Measurements from ENCODE around the gene TNFRSF21. TPM values are rescaled to one million over a fixed set of nuclear protein-coding genes. Genes with fewer than 3 reads are reported as not detected.

The TNFRSF21 gene
- total RNA-seq, 2 experiments from 2014 or later: 2.3 to 2.5 TPM

DNA sequence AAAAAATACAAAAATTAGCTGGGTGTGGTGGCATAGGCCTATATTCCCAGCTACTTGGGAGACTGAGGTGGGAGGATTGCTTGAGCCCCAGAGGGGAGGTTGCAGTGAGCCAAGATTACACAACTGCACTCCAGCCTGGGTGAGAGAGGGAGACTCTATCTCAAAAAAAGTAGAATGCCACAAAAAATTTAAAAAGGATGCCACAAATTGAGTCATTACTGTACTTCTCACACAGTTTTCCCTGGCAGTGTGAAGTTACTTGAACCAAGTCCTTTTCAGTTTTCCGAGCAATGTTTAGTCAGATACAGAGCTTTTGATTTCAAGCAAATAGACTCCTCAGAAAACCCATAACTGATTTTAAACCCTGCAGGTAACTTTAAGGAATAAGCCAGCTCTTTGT, 53.3 kb downstream of the TNFRSF21 start:
- ChIA-PET POLR2A (no interaction called here), CTCF (no interaction called here)
- no peak for TF ChIP-seq CTCF (IDR thresholded peaks at IDR 0.05)
- no peaks in the 10 kb centered on the region for H3K9me3 Mint-ChIP-seq
- no peak for ATAC-seq
- intact Hi-C loops (cut with micrococcal nuclease): no loop called here
- no peaks in the 10 kb centered on the region for H3K27me3 Mint-ChIP-seq
- no peaks in the 10 kb centered on the region for H3K36me3 Mint-ChIP-seq (ENCODE audit: low read depth)
- H3K4me1 Mint-ChIP-seq (ENCODE audit: low read depth): peaks cover 9% of the 10 kb centered on the region
- no peak for DNase-seq
- no peak overlapping the region for H3K27ac Mint-ChIP-seq
- no peak overlapping the region for H3K4me3 Mint-ChIP-seq

DNA sequence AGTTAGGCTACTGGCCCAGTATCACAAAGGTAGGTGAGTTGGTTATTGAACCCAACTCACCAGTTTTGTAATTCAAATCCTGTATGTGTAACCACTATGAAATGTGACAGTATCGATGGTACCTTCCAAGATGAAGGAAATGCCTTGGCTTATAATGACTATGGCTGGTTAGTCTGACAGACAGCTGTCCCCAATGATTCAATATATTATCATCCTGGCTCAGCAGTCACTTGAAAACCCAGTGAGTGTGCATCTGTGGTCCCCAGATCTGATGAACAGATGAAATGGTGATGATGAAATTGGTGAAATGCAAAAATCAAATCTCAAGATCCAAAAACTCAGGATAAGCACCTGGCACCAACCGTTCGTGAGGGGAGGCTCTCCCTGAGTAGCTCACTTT, 54.8 kb downstream of the TNFRSF21 start:
- H3K9me3 Mint-ChIP-seq: no peaks in the 10 kb centered on the region
- ATAC-seq: no peak

DNA sequence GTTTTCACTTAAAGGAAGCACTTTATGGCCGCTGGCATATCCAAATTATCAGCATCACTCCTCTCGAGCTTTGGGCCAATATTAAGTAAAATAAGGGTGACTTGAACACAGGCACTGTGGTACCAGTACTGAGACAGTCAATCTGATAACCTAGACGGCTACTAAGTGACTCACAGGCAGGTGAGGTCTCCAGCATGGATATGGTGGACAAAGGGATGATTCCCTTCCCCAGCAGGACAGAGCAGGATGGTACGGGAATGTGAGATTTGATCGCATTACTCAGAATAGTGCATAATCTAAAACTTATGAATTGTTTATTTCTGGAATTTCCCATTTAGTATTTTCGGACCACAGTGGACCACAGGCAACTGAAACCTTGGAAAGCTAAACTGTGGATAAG, 55.7 kb downstream of the TNFRSF21 start:
- intact Hi-C loops (cut with micrococcal nuclease): no loop called here
- no peak overlapping the region for H3K4me3 Mint-ChIP-seq
- POLR2A ChIA-PET: no interaction called here
- DNase-seq (no peak), ATAC-seq (no peak)
- H3K27ac Mint-ChIP-seq: no peak overlapping the region
- CTCF ChIA-PET: no interaction called here
- no peaks in the 10 kb centered on the region for H3K9me3 Mint-ChIP-seq
- peaks cover 12% of the 10 kb centered on the region for H3K4me1 Mint-ChIP-seq (ENCODE audit: low read depth)
- no peak for TF ChIP-seq CTCF (IDR thresholded peaks at IDR 0.05)
- no peaks in the 10 kb centered on the region for H3K36me3 Mint-ChIP-seq (ENCODE audit: low read depth)
- H3K27me3 Mint-ChIP-seq: no peaks in the 10 kb centered on the region

More for the DNA sequence above, 54.8 kb downstream of the TNFRSF21 start:
- Mint-ChIP-seq H3K4me3 (no peak overlapping the region), H3K36me3 (ENCODE audit: low read depth) (no peaks in the 10 kb centered on the region), H3K4me1 (ENCODE audit: low read depth) (peaks cover 12% of the 10 kb centered on the region), H3K27ac (no peak overlapping the region), H3K27me3 (no peaks in the 10 kb centered on the region)
- intact Hi-C loops (cut with micrococcal nuclease): no loop called here
- POLR2A ChIA-PET: no interaction called here
- CTCF ChIA-PET: no interaction called here
- no peak for TF ChIP-seq CTCF (IDR thresholded peaks at IDR 0.05)
- DNase-seq: no peak

- H3K4me3 Mint-ChIP-seq: no peak overlapping the region
- CTCF ChIA-PET: interaction anchor here (2.3 kb wide), 1 partner anchor 11 kb away, joined by 7 read pairs; no protein-coding TSS in a partner anchor
These were observed 56.6 kb downstream of the TNFRSF21 start for GRCh38 chr6:47253136-47253535.

GRCh38 chr6:47252633-47253032, 57.1 kb downstream of the TNFRSF21 start:
- no peaks in the 10 kb centered on the region for H3K9me3 Mint-ChIP-seq
- ChIA-PET POLR2A (interaction anchor here (1.4 kb wide), 1 partner anchor 10 kb away, joined by 5 read pairs; no protein-coding TSS in a partner anchor), CTCF (interaction anchor here (1.0 to 2.3 kb wide), 2 partner anchors 10 to 60 kb away, joined by 3 to 7 read pairs; no protein-coding TSS in a partner anchor)
- H3K4me3 Mint-ChIP-seq: no peak overlapping the region
- no peak for TF ChIP-seq CTCF (IDR thresholded peaks at IDR 0.05)
- peaks cover 12% of the 10 kb centered on the region for H3K4me1 Mint-ChIP-seq (ENCODE audit: low read depth)
- DNase-seq: no peak
- no peaks in the 10 kb centered on the region for H3K36me3 Mint-ChIP-seq (ENCODE audit: low read depth)
- intact Hi-C loops (cut with micrococcal nuclease): no loop called here
- peak; percentile 60 for ATAC-seq
- H3K27ac Mint-ChIP-seq: no peak overlapping the region
- H3K27me3 Mint-ChIP-seq: no peaks in the 10 kb centered on the region

More at GRCh38 chr6:47253136-47253535, 56.6 kb downstream of the TNFRSF21 start:
- ATAC-seq: no peak
- Mint-ChIP-seq H3K9me3 (no peaks in the 10 kb centered on the region), H3K27me3 (no peaks in the 10 kb centered on the region), H3K27ac (no peak overlapping the region), H3K4me1 (ENCODE audit: low read depth) (peaks cover 12% of the 10 kb centered on the region), H3K36me3 (ENCODE audit: low read depth) (no peaks in the 10 kb centered on the region)
- POLR2A ChIA-PET: interaction anchor here (1.4 kb wide), 1 partner anchor 10 kb away, joined by 5 read pairs; no protein-coding TSS in a partner anchor
- no peak for TF ChIP-seq CTCF (IDR thresholded peaks at IDR 0.05)
- intact Hi-C loops (cut with micrococcal nuclease): no loop called here
- DNase-seq: no peak

All from activated CD8-positive, alpha-beta T cell treated with anti-CD3 and anti-CD28 coated beads for 36 hours (primary cell).